ENCODE results near the gene CGRRF1.

DNA sequence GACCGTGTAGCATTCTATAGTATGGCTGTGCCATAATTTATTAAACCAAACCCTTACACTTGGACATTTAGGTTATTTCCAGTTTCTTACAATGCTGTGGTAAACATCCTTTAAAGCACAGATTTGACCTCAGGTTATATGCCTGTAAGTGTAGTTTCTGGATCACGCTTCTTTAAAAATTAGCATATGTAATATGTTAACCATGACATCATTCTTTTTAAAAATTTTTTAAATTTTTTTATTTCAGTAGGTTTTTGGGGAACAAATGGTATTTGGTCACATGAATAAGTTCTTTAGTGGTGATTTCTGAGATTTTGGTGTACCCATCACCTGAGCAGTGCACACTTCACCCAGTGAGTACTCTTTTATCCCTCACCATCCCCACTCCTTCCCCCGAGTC, 75.5 kb downstream of the CGRRF1 start:
- TF ChIP-seq POLR2A (IDR thresholded peaks at IDR 0.05), result no peak
- TF ChIP-seq, protein P1, sequence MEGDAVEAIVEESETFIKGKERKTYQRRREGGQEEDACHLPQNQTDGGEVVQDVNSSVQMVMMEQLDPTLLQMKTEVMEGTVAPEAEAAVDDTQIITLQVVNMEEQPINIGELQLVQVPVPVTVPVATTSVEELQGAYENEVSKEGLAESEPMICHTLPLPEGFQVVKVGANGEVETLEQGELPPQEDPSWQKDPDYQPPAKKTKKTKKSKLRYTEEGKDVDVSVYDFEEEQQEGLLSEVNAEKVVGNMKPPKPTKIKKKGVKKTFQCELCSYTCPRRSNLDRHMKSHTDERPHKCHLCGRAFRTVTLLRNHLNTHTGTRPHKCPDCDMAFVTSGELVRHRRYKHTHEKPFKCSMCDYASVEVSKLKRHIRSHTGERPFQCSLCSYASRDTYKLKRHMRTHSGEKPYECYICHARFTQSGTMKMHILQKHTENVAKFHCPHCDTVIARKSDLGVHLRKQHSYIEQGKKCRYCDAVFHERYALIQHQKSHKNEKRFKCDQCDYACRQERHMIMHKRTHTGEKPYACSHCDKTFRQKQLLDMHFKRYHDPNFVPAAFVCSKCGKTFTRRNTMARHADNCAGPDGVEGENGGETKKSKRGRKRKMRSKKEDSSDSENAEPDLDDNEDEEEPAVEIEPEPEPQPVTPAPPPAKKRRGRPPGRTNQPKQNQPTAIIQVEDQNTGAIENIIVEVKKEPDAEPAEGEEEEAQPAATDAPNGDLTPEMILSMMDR (IDR thresholded peaks at IDR 0.05), result no peak
- no peak for TF ChIP-seq POLR2AphosphoS5 (IDR thresholded peaks at IDR 0.05)

All from prostate gland (tissue), 2 donors.